ENCODE data around the gene BCL2. TPM values are rescaled to one million over a fixed set of nuclear protein-coding genes. Genes with fewer than 3 reads are reported as not detected.

Gene BCL2
- total and polyA plus RNA-seq, 4 donors = 2.6 to 25.4 (median 14.0) TPM

Other genes starting within 250 kb of the BCL2 start
- gene KDSR, start 47.4 kb upstream of the BCL2 start, total RNA-seq = 10 to 100 TPM; 74.3 to 91.0 TPM
- gene KDSR, start 47.4 kb upstream of the BCL2 start, polyA plus RNA-seq = 10 to 100 TPM; 24.4 to 26.6 TPM
- 10 to 100 TPM; 53.5 to 58.3 TPM for gene VPS4B, start 102.7 kb upstream of the BCL2 start, total RNA-seq
- 10 to 100 TPM; 22.3 to 26.2 TPM for gene VPS4B, start 102.7 kb upstream of the BCL2 start, polyA plus RNA-seq
- not detected for gene SERPINB5, start 157.2 kb upstream of the BCL2 start, total RNA-seq
- 1 to 10 TPM in 1 of 2 donors, under 1 TPM in 1; 0.10 to 2.3 TPM for gene SERPINB5, start 157.2 kb upstream of the BCL2 start, polyA plus RNA-seq
- not detected for gene SERPINB12, start 222.6 kb upstream of the BCL2 start, total RNA-seq
- not detected for gene SERPINB12, start 222.6 kb upstream of the BCL2 start, polyA plus RNA-seq

Data from aorta (tissue), 4 donors.